Spinal cord (tissue), 10 donors: ENCODE results near the gene ATP6V0B. TPM values are rescaled to one million over a fixed set of nuclear protein-coding genes. Genes with fewer than 3 reads are reported as not detected.
A peak's percentile ranks its signal among the peaks of the same experiment; 100 is the strongest.

Experiments used
- DNase-seq, 6 donors: peaks; one replicate each; pipeline versions ENCODE4 v3.0.0 to v3.0.0-alpha.2; 2013 to 2015; ENCODE audit warnings: low spot score in 6 of 6, low read depth in 4 of 6
- H3K27ac ChIP-seq: one replicate; pipeline ENCODE4 v1.5.1; 2013; ENCODE audit warnings: low read depth, low read length, control low read depth
- H3K27me3 ChIP-seq: one replicate; pipeline ENCODE4 v1.6.1; 2013; ENCODE audit warnings: low read length; ENCODE audit not compliant: control insufficient read depth, insufficient read depth
- H3K36me3 ChIP-seq: one replicate; pipeline ENCODE4 v1.6.1; 2013; ENCODE audit warnings: low read length; ENCODE audit not compliant: control insufficient read depth, insufficient read depth
- H3K4me1 ChIP-seq: one replicate; pipeline ENCODE4 v1.6.1; 2013; ENCODE audit warnings: low read length; ENCODE audit not compliant: control insufficient read depth, insufficient read depth
- H3K4me3 ChIP-seq: one replicate; pipeline ENCODE4 v1.5.1; 2013; ENCODE audit warnings: low read depth, low read length, control low read depth
- H3K9me3 ChIP-seq: one replicate; pipeline ENCODE4 v1.6.1; 2013; ENCODE audit warnings: low read length; ENCODE audit not compliant: control insufficient read depth, insufficient read depth
- WGBS: methylation state at CpG from one replicate; pipeline ENCODE4 v1.1.5; 2013; ENCODE audit warnings: missing lambda C conversion rate; ENCODE audit not compliant: insufficient coverage; 5-methylcytosine and 5-hydroxymethylcytosine counted together
- polyA plus RNA-seq, 2 donors: library from polyadenylated mRNA; unstranded; fragments of 120-200 nt; gene quantifications; one replicate each; pipeline ENCODE4 v1.2.1, GENCODE V29; 2013; ENCODE audit not compliant: insufficient read length in 2 of 2
- total RNA-seq, 2 donors: library from RNA; depleted of rRNA in 1 of 2; stranded (reverse); fragments of 120-200 nt in 1 of 2; fragments of >200 nt in 1 of 2; gene quantifications; one replicate each; pipeline versions ENCODE4 v1.2.3 to v1.2.4, GENCODE V29; 2013 to 2014
- donor health status: healthy.

ATP6V0B gene
- total and polyA plus RNA-seq, 4 donors = 170 to 264 (median 198) TPM

- Histone ChIP-seq H3K9me3 (no peaks in the 10 kb centered on the region), H3K27me3 (no peaks in the 10 kb centered on the region), H3K4me1 (peaks cover 92% of the 10 kb centered on the region), H3K4me3 (no peak overlapping the region), H3K27ac (peak overlapping the region; percentile 94), H3K36me3 (peaks cover 40% of the 10 kb centered on the region)
- peak in 2 of 6 donors; percentile 61 to 76 for DNase-seq
- 37% methylated on average over 5 of the region's 5 CpGs for WGBS
Observed at GRCh38 chr1:44013949-44014348, 39.2 kb downstream of the ATP6V0B start.

- Histone ChIP-seq H3K27me3 (no peaks in the 10 kb centered on the region), H3K4me3 (peak overlapping the region; percentile 2), H3K27ac (peak overlapping the region; percentile 94), H3K4me1 (peaks cover 95% of the 10 kb centered on the region), H3K36me3 (peaks cover 40% of the 10 kb centered on the region), H3K9me3 (no peaks in the 10 kb centered on the region)
- 53% methylated on average over 8 of the region's 8 CpGs for WGBS
- DNase-seq = no peak
Observed at GRCh38 chr1:44014365-44015104, 39.8 kb downstream of the ATP6V0B start.

- Histone ChIP-seq H3K27ac (peak overlapping the region; percentile 94), H3K9me3 (no peaks in the 10 kb centered on the region), H3K27me3 (no peaks in the 10 kb centered on the region), H3K4me3 (peak overlapping the region; percentile 2), H3K4me1 (peaks cover 95% of the 10 kb centered on the region), H3K36me3 (peaks cover 40% of the 10 kb centered on the region)
- DNase-seq = no peak
- whole genome bisulfite sequencing = 44% methylated on average over 2 of the region's 3 CpGs
Observed at GRCh38 chr1:44015206-44015605, 40.4 kb downstream of the ATP6V0B start.

GRCh38 chr1:44016041-44016889, 41.5 kb downstream of the ATP6V0B start:
- Histone ChIP-seq H3K27me3 (no peaks in the 10 kb centered on the region), H3K4me1 (peaks cover 95% of the 10 kb centered on the region), H3K4me3 (peak overlapping the region; percentile 20), H3K27ac (peak overlapping the region; percentile 94), H3K36me3 (peaks cover 40% of the 10 kb centered on the region), H3K9me3 (no peaks in the 10 kb centered on the region)
- peak in 3 of 6 donors; percentile 69 to 91 (median 80) for DNase-seq
- 33% methylated on average over 18 of the region's 20 CpGs for WGBS

- peak in 2 of 6 donors; percentile 62 to 70 for DNase-seq
- peak overlapping the region; percentile 94 for H3K27ac ChIP-seq
- peaks cover 95% of the 10 kb centered on the region for H3K4me1 ChIP-seq
- peak overlapping the region; percentile 14 for H3K4me3 ChIP-seq
- 25% methylated on average over 13 of the region's 20 CpGs for WGBS
- no peaks in the 10 kb centered on the region for H3K9me3 ChIP-seq
- H3K36me3 ChIP-seq = peaks cover 42% of the 10 kb centered on the region
- no peaks in the 10 kb centered on the region for H3K27me3 ChIP-seq
Observed at GRCh38 chr1:44016890-44017400, 42.2 kb downstream of the ATP6V0B start.

- Histone ChIP-seq H3K9me3 (no peaks in the 10 kb centered on the region), H3K36me3 (peaks cover 66% of the 10 kb centered on the region), H3K4me3 (no peak overlapping the region), H3K27ac (peak overlapping the region; percentile 45), H3K4me1 (peaks cover 75% of the 10 kb centered on the region), H3K27me3 (no peaks in the 10 kb centered on the region)
- peak in 2 of 6 donors; percentile 68 to 79 for DNase-seq
- 39% methylated on average over 13 of the region's 13 CpGs for WGBS
Observed at GRCh38 chr1:44019466-44019948, 44.7 kb downstream of the ATP6V0B start.

GRCh38 chr1:44020464-44020863, 45.7 kb downstream of the ATP6V0B start:
- no peaks in the 10 kb centered on the region for H3K27me3 ChIP-seq
- DNase-seq = no peak
- peak overlapping the region; percentile 45 for H3K27ac ChIP-seq
- H3K4me3 ChIP-seq = no peak overlapping the region
- 70% methylated on average over 6 of the region's 6 CpGs for WGBS
- H3K4me1 ChIP-seq = peaks cover 69% of the 10 kb centered on the region
- peaks cover 72% of the 10 kb centered on the region for H3K36me3 ChIP-seq
- H3K9me3 ChIP-seq = no peaks in the 10 kb centered on the region

- no peak for DNase-seq
- peaks cover 71% of the 10 kb centered on the region for H3K36me3 ChIP-seq
- peaks cover 62% of the 10 kb centered on the region for H3K4me1 ChIP-seq
- no peaks in the 10 kb centered on the region for H3K9me3 ChIP-seq
- 75% methylated on average over 8 of the region's 8 CpGs for WGBS
- no peaks in the 10 kb centered on the region for H3K27me3 ChIP-seq
- no peak overlapping the region for H3K4me3 ChIP-seq
- H3K27ac ChIP-seq = no peak overlapping the region
Observed at GRCh38 chr1:44021156-44021555, 46.4 kb downstream of the ATP6V0B start.

- WGBS = 85% methylated on average over 10 of the region's 10 CpGs
- Histone ChIP-seq H3K9me3 (no peaks in the 10 kb centered on the region), H3K27me3 (no peaks in the 10 kb centered on the region), H3K36me3 (peaks cover 71% of the 10 kb centered on the region), H3K4me1 (peaks cover 56% of the 10 kb centered on the region), H3K4me3 (no peak overlapping the region), H3K27ac (no peak overlapping the region)
- DNase-seq = no peak
Observed at GRCh38 chr1:44021581-44022321, 47.0 kb downstream of the ATP6V0B start.
